WTC11 (cell line): ENCODE results near the gene MYO5B. TPM values are rescaled to one million over a fixed set of nuclear protein-coding genes. Genes with fewer than 3 reads are reported as not detected.

ENCODE experiments used
- ATAC-seq: fragments of 200-7000 bp; cut with Tn5 transposase; 2 replicates; pipeline ENCODE4 v1.10.0; 2021; ENCODE audit warnings: mild to moderate bottlenecking, moderate library complexity
- CTCF ChIA-PET: fragments of 300-600 bp; sonication (Branson Sonifier 250); formaldehyde crosslinking; loops from one replicate; lab custom pipeline; 2021; ENCODE audit warnings: antibody characterized with exemption; lab: Charles Lee
- POLR2A ChIA-PET: fragments of 350-600 bp; sonication (Branson Sonifier 250); formaldehyde crosslinking; loops from one replicate; lab custom pipeline; 2021; ENCODE audit warnings: antibody characterized with exemption; lab: Charles Lee
- DNase-seq: peaks from one replicate; pipeline ENCODE4 v3.0.0; 2021; ENCODE audit warnings: low spot score
- H3K27ac Mint-ChIP-seq: 2 replicates; pipeline ENCODE4 v1.8.0; 2021; ENCODE audit warnings: mixed read lengths
- H3K27me3 Mint-ChIP-seq: 2 replicates; pipeline ENCODE4 v1.8.0; 2021; ENCODE audit warnings: low read depth, mild to moderate bottlenecking, moderate library complexity, mixed read lengths
- H3K36me3 Mint-ChIP-seq: 2 replicates; pipeline ENCODE4 v1.8.0; 2021; ENCODE audit warnings: mixed read lengths
- H3K4me1 Mint-ChIP-seq: 2 replicates; pipeline ENCODE4 v1.8.0; 2022; ENCODE audit warnings: mixed read lengths
- H3K4me3 Mint-ChIP-seq: 2 replicates; pipeline ENCODE4 v1.8.0; 2021; ENCODE audit warnings: mild to moderate bottlenecking, moderate library complexity, mixed read lengths
- H3K9me3 Mint-ChIP-seq: 2 replicates; pipeline ENCODE4 v1.8.0; 2021; ENCODE audit warnings: mixed read lengths
- ATF3 ChIP-seq: sonication (generic); formaldehyde crosslinking; conservative IDR thresholded peaks from 2 replicates; pipeline ENCODE4 v1.8.1; 2022; ENCODE audit warnings: mild to moderate bottlenecking, missing genetic modification reagents
- CBFB ChIP-seq: sonication (generic); formaldehyde crosslinking; IDR thresholded peaks from 2 replicates; pipeline ENCODE4 v1.8.1; 2022; ENCODE audit warnings: mild to moderate bottlenecking, low read depth, missing genetic modification reagents
- CDX4 ChIP-seq: fragments of 250-450 bp; sonication (Bioruptor Pico); IDR thresholded peaks from 2 replicates; pipeline ENCODE4 v1.9.0; 2021; ENCODE audit warnings: moderate library complexity, mild to moderate bottlenecking, inconsistent platforms, borderline replicate concordance
- E2F1 ChIP-seq: sonication (generic); formaldehyde crosslinking; IDR thresholded peaks from 2 replicates; pipeline ENCODE4 v1.8.0; 2022; ENCODE audit warnings: mild to moderate bottlenecking, missing genetic modification reagents
- E2F4 ChIP-seq: sonication (generic); formaldehyde crosslinking; IDR thresholded peaks from 2 replicates; pipeline ENCODE4 v1.8.1; 2022; ENCODE audit warnings: low read depth, mild to moderate bottlenecking, moderate library complexity, missing genetic modification reagents, borderline replicate concordance
- ELF4 ChIP-seq: sonication (generic); formaldehyde crosslinking; IDR thresholded peaks from 2 replicates; pipeline ENCODE4 v1.8.1; 2022; ENCODE audit warnings: low read depth, mild to moderate bottlenecking, moderate library complexity, missing genetic modification reagents
- ESRRA ChIP-seq: sonication (generic); formaldehyde crosslinking; IDR thresholded peaks from 2 replicates; pipeline ENCODE4 v1.8.1; 2022; ENCODE audit warnings: mild to moderate bottlenecking, missing genetic modification reagents, borderline replicate concordance
- FOXP1 ChIP-seq: sonication (generic); formaldehyde crosslinking; IDR thresholded peaks from 2 replicates; pipeline ENCODE4 v1.8.0; 2022; ENCODE audit warnings: missing genetic modification reagents, mild to moderate bottlenecking, moderate library complexity, borderline replicate concordance
- IRF2 ChIP-seq: sonication (generic); formaldehyde crosslinking; IDR thresholded peaks from 2 replicates; pipeline ENCODE4 v1.8.0; 2022; ENCODE audit warnings: low read depth, missing genetic modification reagents, borderline replicate concordance
- JUN ChIP-seq: sonication (generic); formaldehyde crosslinking; IDR thresholded peaks from 2 replicates; pipeline ENCODE4 v1.8.0; 2023; ENCODE audit warnings: mild to moderate bottlenecking, missing genetic modification reagents
- MLX ChIP-seq: sonication (generic); formaldehyde crosslinking; IDR thresholded peaks from 2 replicates; pipeline ENCODE4 v1.8.1; 2023; ENCODE audit warnings: mild to moderate bottlenecking, missing genetic modification reagents, moderate library complexity
- NFYB ChIP-seq: sonication (generic); formaldehyde crosslinking; conservative IDR thresholded peaks from 2 replicates; pipeline ENCODE4 v1.8.0; 2022; ENCODE audit warnings: low read depth, missing genetic modification reagents
- PRDM15 ChIP-seq: sonication (generic); formaldehyde crosslinking; IDR thresholded peaks from 2 replicates; pipeline ENCODE4 v1.8.0; 2022; ENCODE audit warnings: missing genetic modification reagents
- SMAD3 ChIP-seq: sonication (generic); formaldehyde crosslinking; IDR thresholded peaks from 2 replicates; pipeline ENCODE4 v1.8.0; 2022; ENCODE audit warnings: missing genetic modification reagents, mild to moderate bottlenecking, borderline replicate concordance
- STAT6 ChIP-seq: sonication (generic); formaldehyde crosslinking; conservative IDR thresholded peaks from 2 replicates; pipeline ENCODE4 v1.8.1; 2023; ENCODE audit warnings: mild to moderate bottlenecking, low read depth, missing genetic modification reagents, moderate library complexity
- ZBTB21 ChIP-seq: sonication (generic); formaldehyde crosslinking; IDR thresholded peaks from 2 replicates; pipeline ENCODE4 v1.8.1; 2023; ENCODE audit warnings: mild to moderate bottlenecking, missing genetic modification reagents, borderline replicate concordance
- ZNF263 ChIP-seq: sonication (generic); formaldehyde crosslinking; IDR thresholded peaks from 2 replicates; pipeline ENCODE4 v1.8.1; 2022; ENCODE audit warnings: low read depth, mild to moderate bottlenecking, moderate library complexity, missing genetic modification reagents
- ZNF423 ChIP-seq: fragments of 250-450 bp; sonication (Bioruptor Pico); IDR thresholded peaks from 2 replicates; pipeline ENCODE4 v2.1.2; 2022; ENCODE audit warnings: mild to moderate bottlenecking, moderate library complexity
- total RNA-seq: library from RNA; stranded (reverse); gene quantifications from 3 replicates; pipeline ENCODE4 v1.2.3, GENCODE V29; 2021

MYO5B gene
- total RNA-seq, 1 experiment from 2014 or later: 8.7 TPM

- Mint-ChIP-seq H3K4me1 (peaks cover 14% of the 10 kb centered on the region), H3K27me3 (no peaks in the 10 kb centered on the region), H3K4me3 (no peak overlapping the region), H3K36me3 (no peaks in the 10 kb centered on the region), H3K9me3 (no peaks in the 10 kb centered on the region), H3K27ac (no peak overlapping the region)
- TF ChIP-seq CBFB (CRISPR knock-in tag) (no peak), ZNF423 (CRISPR knock-in tag) (no peak), FOXP1 (CRISPR knock-in tag) (no peak), E2F4 (CRISPR knock-in tag) (no peak), ZNF263 (CRISPR knock-in tag) (no peak)
- POLR2A ChIA-PET: no interaction called here
- CTCF ChIA-PET: interaction anchor here (1.0 to 1.4 kb wide), 3 partner anchors 150 to 421 kb away, joined by 3 to 6 read pairs (median 4); no protein-coding TSS in a partner anchor
- DNase-seq: no peak
- no peak for ATAC-seq
Observed at GRCh38 chr18:50008306-50008705, 186.6 kb downstream of the MYO5B start.

- CTCF ChIA-PET: interaction anchor here (0.9 kb wide), 1 partner anchor 197 kb away, joined by 4 read pairs; no protein-coding TSS in a partner anchor
- Mint-ChIP-seq H3K9me3 (no peaks in the 10 kb centered on the region), H3K36me3 (no peaks in the 10 kb centered on the region), H3K4me3 (no peak overlapping the region), H3K4me1 (peaks cover 14% of the 10 kb centered on the region), H3K27ac (no peak overlapping the region), H3K27me3 (no peaks in the 10 kb centered on the region)
- POLR2A ChIA-PET: no interaction called here
- TF ChIP-seq NFYB (CRISPR knock-in tag) (no peak), ELF4 (no peak), ZBTB21 (CRISPR knock-in tag) (no peak), ZNF263 (CRISPR knock-in tag) (no peak), ATF3 (CRISPR knock-in tag) (no peak), MLX (CRISPR knock-in tag) (no peak), SMAD3 (CRISPR knock-in tag) (no peak)
- DNase-seq (no peak), ATAC-seq (no peak)
Observed at GRCh38 chr18:50006470-50007046, 188.4 kb downstream of the MYO5B start.

- Mint-ChIP-seq H3K4me3 (no peak overlapping the region), H3K27me3 (no peaks in the 10 kb centered on the region), H3K36me3 (no peaks in the 10 kb centered on the region), H3K27ac (no peak overlapping the region), H3K4me1 (peaks cover 14% of the 10 kb centered on the region), H3K9me3 (no peaks in the 10 kb centered on the region)
- DNase-seq (no peak), ATAC-seq (no peak)
- CTCF ChIA-PET: no interaction called here
- POLR2A ChIA-PET: no interaction called here
- TF ChIP-seq ZNF263 (CRISPR knock-in tag) (no peak), STAT6 (CRISPR knock-in tag) (no peak), JUN (no peak), E2F1 (CRISPR knock-in tag) (no peak), IRF2 (CRISPR knock-in tag) (no peak), ESRRA (CRISPR knock-in tag) (no peak), CDX4 (CRISPR knock-in tag) (no peak), PRDM15 (CRISPR knock-in tag) (no peak)
Observed at GRCh38 chr18:50004013-50004412, 190.9 kb downstream of the MYO5B start.
